ENCODE measurements around the gene BRINP3.

- TF ChIP-seq, protein P1, sequence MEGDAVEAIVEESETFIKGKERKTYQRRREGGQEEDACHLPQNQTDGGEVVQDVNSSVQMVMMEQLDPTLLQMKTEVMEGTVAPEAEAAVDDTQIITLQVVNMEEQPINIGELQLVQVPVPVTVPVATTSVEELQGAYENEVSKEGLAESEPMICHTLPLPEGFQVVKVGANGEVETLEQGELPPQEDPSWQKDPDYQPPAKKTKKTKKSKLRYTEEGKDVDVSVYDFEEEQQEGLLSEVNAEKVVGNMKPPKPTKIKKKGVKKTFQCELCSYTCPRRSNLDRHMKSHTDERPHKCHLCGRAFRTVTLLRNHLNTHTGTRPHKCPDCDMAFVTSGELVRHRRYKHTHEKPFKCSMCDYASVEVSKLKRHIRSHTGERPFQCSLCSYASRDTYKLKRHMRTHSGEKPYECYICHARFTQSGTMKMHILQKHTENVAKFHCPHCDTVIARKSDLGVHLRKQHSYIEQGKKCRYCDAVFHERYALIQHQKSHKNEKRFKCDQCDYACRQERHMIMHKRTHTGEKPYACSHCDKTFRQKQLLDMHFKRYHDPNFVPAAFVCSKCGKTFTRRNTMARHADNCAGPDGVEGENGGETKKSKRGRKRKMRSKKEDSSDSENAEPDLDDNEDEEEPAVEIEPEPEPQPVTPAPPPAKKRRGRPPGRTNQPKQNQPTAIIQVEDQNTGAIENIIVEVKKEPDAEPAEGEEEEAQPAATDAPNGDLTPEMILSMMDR (IDR thresholded peaks at IDR 0.05 in 2 of 3, conservative IDR thresholded peaks at IDR 0.05 in 1 of 3; ENCODE audit: insufficient read depth in 2 of 3, low read depth in 1 of 3, low read length in 3 of 3): no peak
- TF ChIP-seq SNRNP70 (optimal IDR thresholded peaks at IDR 0.05; ENCODE audit: low read depth, low read length) (no peak), ZFPM2 (CRISPR knock-in tag; IDR thresholded peaks at IDR 0.05) (no peak), TAL1 (IDR thresholded peaks at IDR 0.05) (no peak), EZH2 (IDR thresholded peaks at IDR 0.05; ENCODE audit: borderline replicate concordance, low read depth, low read length) (no peak)
- TF ChIP-seq, protein P2, sequence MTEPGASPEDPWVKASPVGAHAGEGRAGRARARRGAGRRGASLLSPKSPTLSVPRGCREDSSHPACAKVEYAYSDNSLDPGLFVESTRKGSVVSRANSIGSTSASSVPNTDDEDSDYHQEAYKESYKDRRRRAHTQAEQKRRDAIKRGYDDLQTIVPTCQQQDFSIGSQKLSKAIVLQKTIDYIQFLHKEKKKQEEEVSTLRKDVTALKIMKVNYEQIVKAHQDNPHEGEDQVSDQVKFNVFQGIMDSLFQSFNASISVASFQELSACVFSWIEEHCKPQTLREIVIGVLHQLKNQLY (CRISPR knock-in tag; conservative IDR thresholded peaks at IDR 0.05): no peak
Measured at GRCh38 chr1:190344454-190344853, 133.2 kb downstream of the BRINP3 start.
